Suprapubic skin (tissue), 4 donors: ENCODE measurements around the gene ARHGAP31. TPM values are rescaled to one million over a fixed set of nuclear protein-coding genes. Genes with fewer than 3 reads are reported as not detected.
A peak's percentile ranks its signal among the peaks of the same experiment; 100 is the strongest.

ENCODE experiments used
- DNase-seq, 2 donors: peaks; one replicate each; pipeline ENCODE4 v3.0.0-alpha.2; 2019; ENCODE audit warnings: low spot score in 2 of 2
- H3K27ac ChIP-seq: fragments of 200-600 bp; sonication (generic); one replicate; pipeline ENCODE4 v1.5.1; 2019
- H3K27me3 ChIP-seq: fragments of 200-600 bp; sonication (generic); one replicate; pipeline ENCODE4 v1.5.1; 2019
- H3K36me3 ChIP-seq: fragments of 200-600 bp; sonication (generic); one replicate; pipeline ENCODE4 v1.5.1; 2019
- H3K4me1 ChIP-seq: fragments of 200-600 bp; sonication (generic); one replicate; pipeline ENCODE4 v1.5.1; 2019
- H3K4me3 ChIP-seq: fragments of 200-600 bp; sonication (generic); one replicate; pipeline ENCODE4 v1.5.1; 2019; ENCODE audit warnings: mild to moderate bottlenecking
- H3K9me3 ChIP-seq: fragments of 200-600 bp; sonication (generic); one replicate; pipeline ENCODE4 v1.5.1; 2019
- EP300 ChIP-seq: sonication (generic); formaldehyde crosslinking; IDR thresholded peaks from one replicate; pipeline ENCODE4 v1.6.1; 2017; ENCODE audit warnings: antibody characterized with exemption
- POLR2A ChIP-seq, 2 donors: fragments of 450-650 bp; IDR thresholded peaks; one replicate each; pipeline ENCODE4 v1.6.1; 2017; ENCODE audit warnings: antibody characterized with exemption in 2 of 2, mild to moderate bottlenecking in 2 of 2, moderate library complexity in 2 of 2
- POLR2AphosphoS5 ChIP-seq, 3 donors: sonication (generic); formaldehyde crosslinking; IDR thresholded peaks; one replicate each; pipeline ENCODE4 v1.6.1; 2017; ENCODE audit warnings: antibody characterized with exemption in 3 of 3
- WGBS: methylation state at CpG from one replicate; pipeline ENCODE4 v1.1.5; 2018; 5-methylcytosine and 5-hydroxymethylcytosine counted together
- total RNA-seq, 4 donors: library from RNA; depleted of rRNA; stranded (reverse); fragments of >200 nt; gene quantifications; one replicate each; pipeline ENCODE4 v1.1.0, GENCODE V29; 2016
- TF ChIP-seq, protein P1 (sequence below), 2 donors: fragments of 200-600 bp in 1 of 2; fragments of 450-650 bp in 1 of 2; sonication (generic) in 1 of 2; IDR thresholded peaks; one replicate each; pipeline ENCODE4 v1.5.1; 2016 to 2019; ENCODE audit warnings: antibody characterized with exemption in 2 of 2, mild to moderate bottlenecking in 1 of 2, moderate library complexity in 1 of 2

Gene ARHGAP31
- total RNA-seq, 4 donors from 2014 or later: 15.8 to 26.6 (median 21.7) TPM

DNA sequence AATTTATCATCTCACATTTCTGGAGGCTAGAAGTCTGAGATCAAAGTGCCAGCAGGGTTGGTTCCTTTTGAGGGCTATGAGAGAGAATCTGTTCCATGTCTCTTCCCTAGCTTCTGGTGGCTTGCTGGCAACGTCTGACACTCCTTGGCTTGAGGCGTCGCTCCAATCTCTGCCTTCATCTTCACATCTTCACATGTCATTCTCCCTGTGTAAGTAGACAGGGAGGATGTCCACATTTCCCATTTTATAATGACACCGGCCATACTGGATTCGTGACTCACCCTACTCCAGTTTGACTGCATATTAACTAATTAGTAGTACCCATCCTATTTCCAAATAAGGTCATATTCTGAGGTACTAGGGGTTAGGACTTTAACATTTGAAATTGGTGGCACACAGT lies 17.5 kb upstream of the ARHGAP31 start:
- 60% methylated on average over 5 of the region's 5 CpGs for WGBS
- no peaks in the 10 kb centered on the region for H3K27me3 ChIP-seq
- TF ChIP-seq EP300: no peak
- TF ChIP-seq POLR2A (IDR thresholded peaks at IDR 0.05): no peak
- TF ChIP-seq, protein P1, sequence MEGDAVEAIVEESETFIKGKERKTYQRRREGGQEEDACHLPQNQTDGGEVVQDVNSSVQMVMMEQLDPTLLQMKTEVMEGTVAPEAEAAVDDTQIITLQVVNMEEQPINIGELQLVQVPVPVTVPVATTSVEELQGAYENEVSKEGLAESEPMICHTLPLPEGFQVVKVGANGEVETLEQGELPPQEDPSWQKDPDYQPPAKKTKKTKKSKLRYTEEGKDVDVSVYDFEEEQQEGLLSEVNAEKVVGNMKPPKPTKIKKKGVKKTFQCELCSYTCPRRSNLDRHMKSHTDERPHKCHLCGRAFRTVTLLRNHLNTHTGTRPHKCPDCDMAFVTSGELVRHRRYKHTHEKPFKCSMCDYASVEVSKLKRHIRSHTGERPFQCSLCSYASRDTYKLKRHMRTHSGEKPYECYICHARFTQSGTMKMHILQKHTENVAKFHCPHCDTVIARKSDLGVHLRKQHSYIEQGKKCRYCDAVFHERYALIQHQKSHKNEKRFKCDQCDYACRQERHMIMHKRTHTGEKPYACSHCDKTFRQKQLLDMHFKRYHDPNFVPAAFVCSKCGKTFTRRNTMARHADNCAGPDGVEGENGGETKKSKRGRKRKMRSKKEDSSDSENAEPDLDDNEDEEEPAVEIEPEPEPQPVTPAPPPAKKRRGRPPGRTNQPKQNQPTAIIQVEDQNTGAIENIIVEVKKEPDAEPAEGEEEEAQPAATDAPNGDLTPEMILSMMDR (IDR thresholded peaks at IDR 0.05): no peak
- TF ChIP-seq POLR2AphosphoS5 (IDR thresholded peaks at IDR 0.05): no peak
- no peak overlapping the region for H3K27ac ChIP-seq
- H3K4me1 ChIP-seq: peaks cover 5% of the 10 kb centered on the region
- no peak overlapping the region for H3K4me3 ChIP-seq
- H3K36me3 ChIP-seq: no peaks in the 10 kb centered on the region
- H3K9me3 ChIP-seq: no peaks in the 10 kb centered on the region
- DNase-seq: no peak

- DNase-seq: no peak
- WGBS: 49% methylated on average over 6 of the region's 6 CpGs
- H3K9me3 ChIP-seq: peaks cover 4% of the 10 kb centered on the region
Measured at GRCh38 chr3:119279101-119279554, 15.1 kb upstream of the ARHGAP31 start.

DNA sequence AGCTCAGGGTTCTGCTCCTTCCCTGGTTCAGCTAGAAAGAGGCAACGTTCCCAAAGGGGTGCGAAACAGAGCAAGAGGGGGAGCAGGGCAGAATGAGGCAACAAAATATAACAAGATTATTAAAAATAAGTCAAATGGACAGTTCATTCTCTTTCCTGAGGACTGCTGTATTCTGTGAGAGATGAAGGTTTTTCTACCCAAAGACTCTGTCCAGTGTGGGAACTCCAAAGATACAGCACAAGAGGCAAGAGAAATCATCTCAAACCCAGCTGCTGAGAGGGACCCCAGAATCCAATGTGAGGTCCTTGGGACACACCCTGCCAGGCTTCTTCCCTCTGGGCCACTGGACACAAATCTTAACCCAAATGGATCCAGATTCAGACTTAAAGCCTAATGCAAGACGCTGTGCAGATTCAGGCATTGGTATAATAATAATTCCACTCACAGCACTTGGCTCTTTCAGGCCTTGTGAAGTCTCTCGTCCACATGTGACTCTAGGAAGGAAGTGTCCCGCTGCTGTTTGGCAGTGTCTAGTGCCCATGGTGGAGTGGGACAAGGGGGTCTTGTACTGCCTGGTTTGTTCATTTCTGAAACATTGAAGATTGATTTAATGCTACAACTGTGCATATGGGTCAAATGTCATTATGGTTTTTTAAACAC lies 14.5 kb upstream of the ARHGAP31 start:
- Histone ChIP-seq H3K36me3 (no peaks in the 10 kb centered on the region), H3K27ac (peak overlapping the region; percentile 39), H3K9me3 (peaks cover 4% of the 10 kb centered on the region), H3K4me1 (peaks cover 5% of the 10 kb centered on the region), H3K4me3 (no peak overlapping the region), H3K27me3 (no peaks in the 10 kb centered on the region)
- WGBS: 69% methylated on average over 5 of the region's 5 CpGs
- TF ChIP-seq POLR2AphosphoS5 (IDR thresholded peaks at IDR 0.05) (no peak), POLR2A (IDR thresholded peaks at IDR 0.05) (no peak), EP300 (no peak)
- TF ChIP-seq, protein P1 (IDR thresholded peaks at IDR 0.05): no peak
- DNase-seq: no peak

More at GRCh38 chr3:119279101-119279554, 15.1 kb upstream of the ARHGAP31 start:
- TF ChIP-seq POLR2AphosphoS5 (IDR thresholded peaks at IDR 0.05): no peak
- TF ChIP-seq EP300: no peak
- TF ChIP-seq, protein P1 (IDR thresholded peaks at IDR 0.05): no peak
- TF ChIP-seq POLR2A (IDR thresholded peaks at IDR 0.05): no peak
- peaks cover 5% of the 10 kb centered on the region for H3K4me1 ChIP-seq
- H3K27me3 ChIP-seq: no peaks in the 10 kb centered on the region
- H3K36me3 ChIP-seq: no peaks in the 10 kb centered on the region
- H3K4me3 ChIP-seq: no peak overlapping the region
- H3K27ac ChIP-seq: peak overlapping the region; percentile 39

GRCh38 chr3:119288669-119289403 lies 5.3 kb upstream of the ARHGAP31 start:
- H3K27ac ChIP-seq: no peak overlapping the region
- TF ChIP-seq POLR2A (IDR thresholded peaks at IDR 0.05) (no peak), EP300 (no peak), POLR2AphosphoS5 (IDR thresholded peaks at IDR 0.05) (no peak)
- TF ChIP-seq, protein P1 (IDR thresholded peaks at IDR 0.05): no peak
- DNase-seq: no peak
- H3K4me1 ChIP-seq: peaks cover 9% of the 10 kb centered on the region
- WGBS: no CpG with 5 or more reads among the region's 3 CpGs
- H3K27me3 ChIP-seq: no peaks in the 10 kb centered on the region
- H3K9me3 ChIP-seq: no peaks in the 10 kb centered on the region
- H3K36me3 ChIP-seq: no peaks in the 10 kb centered on the region
- no peak overlapping the region for H3K4me3 ChIP-seq

DNA sequence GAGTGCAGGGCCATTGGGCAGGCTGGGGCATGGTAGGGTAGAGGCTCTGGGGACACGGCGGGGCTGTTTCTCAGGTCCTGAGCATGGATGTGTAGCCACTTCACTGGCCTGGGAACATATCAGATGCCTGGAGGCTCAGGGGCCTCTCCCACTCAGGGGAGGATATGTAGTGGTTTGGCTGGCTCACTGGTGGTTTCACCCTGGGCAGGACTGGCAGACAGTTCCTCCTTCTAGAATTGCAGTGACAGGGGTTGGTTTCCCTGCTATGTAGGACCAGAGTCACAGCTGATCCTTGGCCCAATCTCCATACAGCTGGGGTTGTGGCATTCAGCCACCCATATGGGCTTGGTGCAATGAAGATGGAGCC lies 4.8 kb upstream of the ARHGAP31 start:
- H3K36me3 ChIP-seq: no peaks in the 10 kb centered on the region
- no CpG with 5 or more reads among the region's 2 CpGs for WGBS
- DNase-seq: no peak
- peaks cover 9% of the 10 kb centered on the region for H3K4me1 ChIP-seq
- H3K4me3 ChIP-seq: no peak overlapping the region
- TF ChIP-seq, protein P1 (IDR thresholded peaks at IDR 0.05): no peak
- no peak for TF ChIP-seq POLR2AphosphoS5 (IDR thresholded peaks at IDR 0.05)
- no peak for TF ChIP-seq POLR2A (IDR thresholded peaks at IDR 0.05)
- no peak for TF ChIP-seq EP300
- no peaks in the 10 kb centered on the region for H3K9me3 ChIP-seq
- H3K27ac ChIP-seq: no peak overlapping the region
- no peaks in the 10 kb centered on the region for H3K27me3 ChIP-seq
